ENCODE results near the gene SHROOM1.

Gene SHROOM1

GRCh38 chr5:132854301-132854700 is 23.9 kb upstream of the SHROOM1 start:
- no peak overlapping the region for H3K4me3 ChIP-seq (ENCODE audit: low read length)
- no peak for DNase-seq (ENCODE audit: low read depth, low spot score)

GRCh38 chr5:132853790-132854189 is 23.3 kb upstream of the SHROOM1 start:
- H3K4me3 ChIP-seq (ENCODE audit: low read length), result no peak overlapping the region

DNA sequence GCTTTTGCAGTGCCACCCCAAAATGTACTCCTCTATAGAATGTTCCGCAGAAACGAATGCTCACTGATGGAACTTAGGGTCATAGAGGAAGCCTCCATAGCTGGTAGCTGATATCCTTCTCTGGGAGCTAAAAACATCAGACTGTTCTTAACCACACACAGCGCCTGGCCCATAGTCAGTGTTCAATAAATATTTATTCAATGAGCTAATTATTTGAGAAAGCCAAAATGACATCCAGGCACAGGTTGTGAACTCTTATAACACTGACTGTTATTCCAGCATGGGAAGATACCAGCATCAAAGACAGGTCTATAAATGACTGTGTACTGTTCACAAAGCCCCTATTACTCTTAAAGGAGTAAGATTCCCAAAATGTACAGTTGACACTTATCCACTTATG is 22.9 kb upstream of the SHROOM1 start:
- DNase-seq (ENCODE audit: low read depth, low spot score), result no peak
- H3K4me3 ChIP-seq (ENCODE audit: low read length), result no peak overlapping the region

More at GRCh38 chr5:132853790-132854189, 23.3 kb upstream of the SHROOM1 start:
- DNase-seq (ENCODE audit: low read depth, low spot score), result peak; percentile 19

GRCh38 chr5:132850066-132850465 is 19.6 kb upstream of the SHROOM1 start:
- DNase-seq (ENCODE audit: low read depth, low spot score), result no peak
- no peak overlapping the region for H3K4me3 ChIP-seq (ENCODE audit: low read length)

DNA sequence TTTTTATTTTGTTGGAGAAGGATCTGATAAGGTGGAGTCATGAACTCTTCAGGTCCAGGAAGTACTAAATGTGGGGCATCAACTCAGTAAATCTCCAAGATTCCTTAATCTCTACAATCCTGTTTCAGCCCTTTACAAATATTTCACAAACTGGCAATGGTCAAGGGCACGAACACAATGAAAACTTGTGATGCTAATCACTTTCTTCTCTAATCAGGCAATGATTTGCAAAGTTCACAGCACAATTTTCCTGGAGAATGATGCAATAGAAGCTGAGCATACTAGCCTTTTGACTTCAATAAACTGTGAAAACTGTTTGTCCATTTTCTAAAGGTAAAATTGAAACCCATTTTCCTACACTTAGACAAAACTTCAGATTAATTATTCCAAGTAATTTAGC is 18.9 kb upstream of the SHROOM1 start:
- H3K4me3 ChIP-seq (ENCODE audit: low read length), result no peak overlapping the region
- no peak for DNase-seq (ENCODE audit: low read depth, low spot score)

GRCh38 chr5:132848270-132848669 is 17.8 kb upstream of the SHROOM1 start:
- H3K4me3 ChIP-seq (ENCODE audit: low read length), result no peak overlapping the region
- no peak for DNase-seq (ENCODE audit: low read depth, low spot score)

DNA sequence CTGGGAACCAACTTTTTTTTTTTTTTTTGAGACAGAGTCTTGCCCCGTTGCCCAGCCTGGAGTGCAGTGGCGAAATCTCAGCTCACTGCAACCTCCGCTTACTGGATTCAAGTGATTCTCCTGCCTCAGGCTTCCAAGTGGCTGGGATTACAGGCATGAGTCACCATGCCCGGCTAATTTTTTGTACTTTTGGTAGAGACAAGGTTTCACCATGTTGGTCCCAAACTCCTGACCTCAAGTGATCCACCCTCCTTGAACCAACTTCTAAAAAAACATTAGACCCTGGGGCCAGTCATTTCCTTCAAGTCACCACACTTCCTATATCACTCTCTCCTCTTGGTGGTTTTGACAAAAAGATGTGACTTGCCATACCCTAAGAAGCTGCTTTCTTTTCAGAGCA is 10.9 kb upstream of the SHROOM1 start:
- DNase-seq (ENCODE audit: low read depth, low spot score), result no peak
- no peak overlapping the region for H3K4me3 ChIP-seq (ENCODE audit: low read length)

DNA sequence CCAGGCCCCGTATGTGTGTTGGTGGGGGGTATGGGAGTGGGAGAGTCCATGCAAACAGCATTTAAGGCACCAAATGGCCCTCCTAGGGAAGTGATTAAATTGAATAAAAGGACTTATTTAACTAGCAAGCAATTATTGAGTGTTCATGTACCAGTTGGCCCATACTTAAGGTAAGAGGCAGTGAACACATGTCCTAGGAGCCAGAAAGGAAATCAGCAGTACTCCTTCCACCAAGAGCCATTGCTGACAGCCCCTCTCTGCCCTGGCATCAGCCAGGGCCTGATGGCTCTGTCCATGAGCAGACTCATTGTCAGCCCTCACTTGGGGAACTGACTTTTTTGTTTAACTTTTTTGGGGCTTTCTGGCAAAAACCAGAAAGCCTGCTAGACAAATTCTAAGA is 10.4 kb upstream of the SHROOM1 start:
- DNase-seq (ENCODE audit: low read depth, low spot score), result no peak
- H3K4me3 ChIP-seq (ENCODE audit: low read length), result no peak overlapping the region

DNA sequence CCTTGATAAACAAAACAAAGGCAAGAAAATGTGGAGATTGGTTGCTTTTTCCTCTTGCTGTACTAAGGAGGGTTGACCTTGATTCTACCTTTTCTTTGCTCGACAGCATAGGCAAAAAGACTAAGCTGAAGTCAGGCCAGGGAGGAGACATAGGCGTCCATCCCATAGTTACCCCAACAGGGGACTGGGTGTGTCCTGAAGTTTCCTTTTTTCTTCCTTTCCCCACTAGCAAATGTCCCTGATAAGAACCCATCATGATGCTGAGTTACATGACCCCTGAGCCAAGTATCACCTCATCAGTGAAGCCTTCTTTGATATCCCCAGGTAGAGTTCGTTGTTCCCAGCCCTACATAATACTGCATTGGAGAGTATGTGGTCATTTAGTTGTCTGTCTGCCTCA is 9.9 kb upstream of the SHROOM1 start:
- no peak overlapping the region for H3K4me3 ChIP-seq (ENCODE audit: low read length)
- no peak for DNase-seq (ENCODE audit: low read depth, low spot score)

DNA sequence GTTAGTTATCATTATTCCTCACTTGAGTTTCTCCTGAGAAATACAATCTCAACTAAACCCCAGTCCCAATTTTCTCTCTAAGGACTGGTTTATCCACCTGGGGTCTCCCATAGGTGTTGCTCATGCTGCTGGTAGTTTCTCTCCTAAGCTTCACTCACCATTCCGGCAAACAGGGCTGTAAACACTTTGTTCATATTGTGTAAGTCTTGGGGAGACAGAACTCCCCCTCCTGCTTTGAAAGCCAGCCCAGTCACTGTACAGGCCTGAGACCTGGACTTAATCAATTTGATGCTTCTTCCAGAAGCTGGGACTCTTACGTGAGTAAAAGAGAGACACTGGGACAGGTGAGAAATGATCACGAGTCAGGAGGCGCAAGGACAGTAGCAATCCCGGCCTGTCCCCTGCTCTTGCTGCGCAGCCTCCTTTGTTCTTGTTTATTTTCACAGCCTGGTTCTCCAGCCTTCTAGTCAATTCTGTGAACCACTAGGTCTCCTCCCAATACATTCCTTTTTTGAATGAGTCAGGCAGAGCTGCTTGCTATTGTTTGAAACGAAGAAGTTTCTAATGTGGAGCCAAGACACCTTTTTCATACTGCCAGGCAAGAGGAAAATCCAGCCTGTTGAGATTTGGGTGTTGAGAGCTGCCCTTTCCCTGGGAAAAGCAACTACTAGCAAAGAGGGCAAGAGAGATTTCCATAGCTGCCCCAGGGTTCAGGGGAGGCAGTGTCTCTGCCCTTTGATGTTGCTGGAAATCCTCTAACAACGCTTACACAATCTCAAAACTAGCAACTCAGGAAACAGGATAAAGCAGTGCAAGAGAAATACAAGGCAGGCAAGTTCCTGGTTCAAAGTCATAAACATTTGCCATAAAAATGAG is 9.2 kb upstream of the SHROOM1 start:
- DNase-seq (ENCODE audit: low read depth, low spot score), result no peak
- no peak overlapping the region for H3K4me3 ChIP-seq (ENCODE audit: low read length)

DNA sequence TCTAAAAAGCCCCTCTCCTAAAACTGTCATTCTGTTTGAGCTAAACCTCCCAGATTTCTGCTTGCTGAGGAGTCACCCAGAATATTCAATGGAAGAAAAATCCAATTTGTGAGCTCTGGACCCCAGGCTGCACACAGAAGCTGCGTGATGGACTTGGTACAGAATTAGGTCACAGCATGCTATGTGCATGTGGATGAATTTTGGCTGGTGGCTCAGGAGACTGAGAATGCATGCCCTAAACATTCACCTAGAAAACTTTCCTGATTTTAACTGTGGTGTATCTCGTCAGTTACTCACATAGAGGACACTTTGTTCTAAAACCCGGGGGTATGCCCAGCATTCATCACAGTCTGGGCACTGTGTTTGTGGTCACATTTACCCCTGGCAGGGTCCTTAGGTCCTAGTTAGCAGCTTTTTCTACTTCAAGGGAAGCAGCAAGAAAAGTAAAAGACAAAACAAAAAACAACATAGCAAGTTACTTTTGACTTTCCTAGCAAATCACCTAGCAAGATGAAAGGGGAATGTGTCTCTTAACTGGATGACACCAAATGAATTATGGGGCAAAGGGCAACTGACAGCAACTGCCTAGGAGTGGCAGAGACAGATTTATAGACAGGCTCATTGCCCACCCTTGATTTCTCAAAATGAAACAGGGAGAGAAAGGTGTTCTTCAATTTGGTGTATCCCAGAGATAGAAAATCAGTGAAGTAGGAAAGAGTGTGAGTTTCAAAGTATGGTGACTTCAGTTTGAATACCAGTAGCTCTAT is 8.3 kb upstream of the SHROOM1 start:
- no peak for DNase-seq (ENCODE audit: low read depth, low spot score)
- no peak overlapping the region for H3K4me3 ChIP-seq (ENCODE audit: low read length)

- DNase-seq (ENCODE audit: low read depth, low spot score), result no peak
- no peak overlapping the region for H3K4me3 ChIP-seq (ENCODE audit: low read length)
Measured at GRCh38 chr5:132837868-132838267, 7.4 kb upstream of the SHROOM1 start.

DNA sequence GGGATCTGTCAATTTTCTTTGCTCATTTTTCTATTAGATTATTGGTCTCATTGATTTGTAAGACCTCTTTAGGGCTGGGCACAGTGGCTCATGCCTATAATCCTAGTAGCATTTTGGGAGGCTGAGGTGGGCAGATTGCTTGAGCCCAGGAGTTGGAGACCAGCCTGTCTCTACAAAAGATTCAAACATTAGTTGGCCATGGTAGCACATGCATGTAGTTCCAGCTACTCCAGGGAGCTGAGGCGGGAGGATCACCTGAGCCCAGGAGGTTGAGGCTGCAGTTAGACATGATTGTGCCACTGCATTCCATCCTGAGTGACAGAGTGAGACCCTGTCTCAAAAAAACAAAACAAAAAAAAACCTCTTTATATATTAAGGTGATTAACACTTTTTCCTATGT is 6.4 kb upstream of the SHROOM1 start:
- no peak overlapping the region for H3K4me3 ChIP-seq (ENCODE audit: low read length)
- no peak for DNase-seq (ENCODE audit: low read depth, low spot score)

DNA sequence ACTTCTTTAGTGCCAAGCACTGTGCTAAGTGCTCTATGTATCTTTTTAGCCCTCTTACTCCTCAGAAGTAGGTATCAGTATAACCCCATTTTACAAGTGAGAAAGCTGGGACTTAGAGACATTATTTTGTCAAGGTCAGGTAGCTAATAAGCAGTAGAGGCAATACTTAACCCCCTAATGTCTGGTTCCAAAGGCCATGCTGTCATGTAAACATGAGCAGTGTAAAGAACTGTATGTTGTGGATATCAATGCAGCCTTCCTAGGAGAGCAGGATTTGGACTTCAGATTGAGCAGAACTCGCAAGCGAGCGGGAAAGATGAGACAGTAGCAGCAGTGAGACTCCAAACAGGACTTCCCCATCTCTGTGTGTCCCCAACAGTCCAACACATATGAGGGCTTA is 3.6 kb upstream of the SHROOM1 start:
- no peak for DNase-seq (ENCODE audit: low read depth, low spot score)
- H3K4me3 ChIP-seq (ENCODE audit: low read length), result no peak overlapping the region

DNA sequence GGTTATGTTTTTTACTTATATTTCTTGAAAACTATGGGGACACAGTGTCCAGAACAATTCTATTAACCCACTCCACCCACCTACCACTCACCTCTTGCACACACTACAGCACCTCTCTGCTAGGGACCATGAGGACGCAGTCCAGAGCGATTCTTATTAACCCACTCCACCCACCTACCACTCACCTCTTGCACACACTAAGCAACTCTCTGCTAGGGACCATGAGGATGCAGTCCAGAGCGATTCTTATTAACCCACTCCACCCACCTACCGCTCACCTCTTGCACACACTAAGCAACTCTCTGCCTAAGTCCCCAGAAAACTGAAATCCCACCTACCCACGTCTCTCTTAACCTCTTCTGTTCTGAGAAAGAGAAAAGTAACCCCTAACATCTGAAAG is 2.2 kb upstream of the SHROOM1 start:
- no peak for DNase-seq (ENCODE audit: low read depth, low spot score)
- H3K4me3 ChIP-seq (ENCODE audit: low read length), result no peak overlapping the region

- no peak for DNase-seq (ENCODE audit: low read depth, low spot score)
- H3K4me3 ChIP-seq (ENCODE audit: low read length), result no peak overlapping the region
Measured at GRCh38 chr5:132831095-132831860, 831 bp upstream of the SHROOM1 start.

GRCh38 chr5:132829742-132830435 is 558 bp downstream of the SHROOM1 start:
- DNase-seq (ENCODE audit: low read depth, low spot score), result peak; percentile 32
- peak overlapping the region; percentile 53 for H3K4me3 ChIP-seq (ENCODE audit: low read length)

- H3K4me3 ChIP-seq (ENCODE audit: low read length), result no peak overlapping the region
- no peak for DNase-seq (ENCODE audit: low read depth, low spot score)
Measured at GRCh38 chr5:132828846-132829494, 1.5 kb downstream of the SHROOM1 start.
